GM12878 (cell line): ENCODE measurements around the gene NEUROD6. TPM values are rescaled to one million over a fixed set of nuclear protein-coding genes. Genes with fewer than 3 reads are reported as not detected.

Experiments
- ATAC-seq: fragments of 200-7000 bp; cut with Tn5 transposase; 3 replicates; pipeline ENCODE4 v1.9.1; 2020; ENCODE audit warnings: mild to moderate bottlenecking, moderate library complexity
- BruUV-seq: library from RNA; stranded (reverse); fragments of 400-500 nt; replicated peaks from 2 replicates; lab custom pipeline; 2021; lab: Mats Ljungman, UMichigan
- CTCF ChIA-PET: fragments of 300-600 bp; sonication (Branson Sonifier 250); formaldehyde crosslinking; extraction: SDS; loops from one replicate; lab custom pipeline; 2021; ENCODE audit warnings: inconsistent platforms; lab: Yijun Ruan, JAX
- POLR2A ChIA-PET: fragments of 350-600 bp; formaldehyde crosslinking; extraction: SDS; loops from one replicate; lab custom pipeline; 2021; ENCODE audit warnings: inconsistent platforms; lab: Charles Lee
- RAD21 ChIA-PET: fragments of 300-600 bp; sonication (Branson Sonifier 250); formaldehyde crosslinking; loops from one replicate; lab custom pipeline; 2023; ENCODE audit warnings: antibody characterized with exemption; ENCODE audit not compliant: unreplicated experiment; lab: Charles Lee
- SMC1A ChIA-PET: fragments of 300-600 bp; sonication (Branson Sonifier 250); formaldehyde crosslinking; loops from one replicate; lab custom pipeline; 2023; ENCODE audit not compliant: unreplicated experiment, uncharacterized antibody; lab: Charles Lee
- DNase-seq: peaks from one replicate; pipeline ENCODE4 v3.0.0-alpha.2; 2011; ENCODE audit warnings: low read depth, low spot score
- FAIRE-seq: peaks from 3 replicates; lab custom pipeline; 2011; peaks lifted over from hg19 to GRCh38; lab: Jason Lieb, UNC
- H2AFZ ChIP-seq: 2 replicates; pipeline ENCODE4 v1.6.0; 2011; ENCODE audit warnings: low read depth, low read length, control low read depth; ENCODE audit not compliant: control insufficient read depth
- H3K27ac ChIP-seq: 2 replicates; pipeline ENCODE4 v1.5.1; 2011; ENCODE audit warnings: control low read depth; ENCODE audit not compliant: control insufficient read depth, insufficient read depth
- H3K27me3 ChIP-seq, 2 experiments: replicated peaks in 1 of 2; 2 replicates each; pipeline versions ENCODE4 v1.6.0 to v1.6.1; 2011; ENCODE audit warnings: low read length in 1 of 2; ENCODE audit not compliant: control insufficient read depth in 2 of 2, insufficient read depth in 2 of 2
- H3K36me3 ChIP-seq, 2 experiments: 2 replicates each; pipeline ENCODE4 v1.5.1; 2011; ENCODE audit warnings: low read length in 1 of 2; ENCODE audit not compliant: control insufficient read depth in 2 of 2, insufficient read depth in 2 of 2
- H3K4me1 ChIP-seq: 2 replicates; pipeline ENCODE4 v1.6.1; 2011; ENCODE audit warnings: mild to moderate bottlenecking, low read length, moderate library complexity, mixed read lengths; ENCODE audit not compliant: control insufficient read depth, insufficient read depth
- H3K4me2 ChIP-seq: 2 replicates; pipeline ENCODE4 v1.6.0; 2011; ENCODE audit warnings: control low read depth; ENCODE audit not compliant: control insufficient read depth, insufficient read depth
- H3K4me3 ChIP-seq: fragments of 200-600 bp; sonication (generic); 2 replicates; pipeline ENCODE4 v1.5.1; 2016
- H3K79me2 ChIP-seq: 2 replicates; pipeline ENCODE4 v1.6.0; 2011; ENCODE audit warnings: low read length; ENCODE audit not compliant: control insufficient read depth, insufficient read depth
- H3K9ac ChIP-seq: 2 replicates; pipeline ENCODE4 v1.8.0; 2011; ENCODE audit warnings: low read length, control low read depth, mixed read lengths; ENCODE audit not compliant: control insufficient read depth, insufficient read depth
- H3K9me3 ChIP-seq: replicated peaks from 3 replicates; pipeline ENCODE4 v1.5.1; 2011; ENCODE audit warnings: mild to moderate bottlenecking, low read length; ENCODE audit not compliant: control insufficient read depth, insufficient read depth
- H4K20me1 ChIP-seq: 2 replicates; pipeline ENCODE4 v1.6.0; 2011; ENCODE audit not compliant: control insufficient read depth, insufficient read depth
- EED ChIP-seq: sonication (generic); IDR thresholded peaks from 2 replicates; pipeline ENCODE4 v1.6.1; 2016; ENCODE audit warnings: antibody characterized with exemption, low read depth
- HCFC1 ChIP-seq: fragments of 150-350 bp; IDR thresholded peaks from 2 replicates; pipeline ENCODE4 v1.6.1; 2014; ENCODE audit warnings: low read length
- IRF4 ChIP-seq: IDR thresholded peaks from 2 replicates; pipeline ENCODE4 v1.6.1; 2011; ENCODE audit warnings: low read depth, low read length
- KAT2A ChIP-seq: conservative IDR thresholded peaks from 2 replicates; pipeline ENCODE4 v1.6.1; 2011; ENCODE audit warnings: low read depth, low read length; ENCODE audit not compliant: control insufficient read depth
- NFYA ChIP-seq: IDR thresholded peaks from 2 replicates; pipeline ENCODE4 v1.6.1; 2011; ENCODE audit warnings: low read depth, mild to moderate bottlenecking, low read length, improper control_type of control experiment, borderline replicate concordance
- NRF1 ChIP-seq: conservative IDR thresholded peaks from 2 replicates; pipeline ENCODE4 v1.6.1; 2011; ENCODE audit warnings: mild to moderate bottlenecking, low read depth, low read length, improper control_type of control experiment
- SIN3A ChIP-seq: IDR thresholded peaks from 2 replicates; pipeline ENCODE4 v1.6.1; 2012; ENCODE audit warnings: low read depth, low read length, improper control_type of control experiment
- SMARCA5 ChIP-seq: fragments of 450-650 bp; IDR thresholded peaks from 2 replicates; pipeline ENCODE4 v1.6.1; 2017; ENCODE audit warnings: mild to moderate bottlenecking
- SMC3 ChIP-seq: IDR thresholded peaks from 2 replicates; pipeline ENCODE4 v1.6.1; 2011; ENCODE audit warnings: low read length, improper control_type of control experiment, borderline replicate concordance
- TCF3 ChIP-seq: IDR thresholded peaks from 2 replicates; pipeline ENCODE4 v1.6.1; 2012; ENCODE audit warnings: low read depth, mild to moderate bottlenecking, low read length, borderline replicate concordance; ENCODE audit not compliant: insufficient read depth
- WGBS: methylation state at CpG from one replicate; pipeline ENCODE4 v1.1.6; 2016; ENCODE audit warnings: low lambda C conversion rate; ENCODE audit not compliant: insufficient replicate concordance, insufficient coverage; ENCODE audit errors: missing lambda C conversion rate; 5-methylcytosine and 5-hydroxymethylcytosine counted together
- in situ Hi-C: fragments of 300-500 bp; cut with MboI; formaldehyde crosslinking; loops from 9 replicates; pipeline ENCODE4 v1.14.3; 2018; ENCODE audit warnings: mixed read lengths
- intact Hi-C: fragments of 100-400 bp; cut with micrococcal nuclease; formaldehyde crosslinking; loops from one replicate; pipeline ENCODE4 v1.14.2; 2022; ENCODE audit not compliant: unreplicated experiment
- polyA plus RNA-seq, 11 experiments: library from polyadenylated mRNA; depleted of rRNA in 4 of 11; unstranded in 6 of 11; stranded (reverse) in 5 of 11; fragments of >200 nt; fragmentation: Nextera tagmentation in 4 of 11; fragmentation: Illumina TruSeq in 1 of 11; extraction: Ambion mirVana in 4 of 11; extraction: Trizol in 1 of 11; gene quantifications; 1 replicate in 1 of 11; 2 replicates in 10 of 11; pipeline versions ENCODE4 v1.2.1 to v1.2.3, GENCODE V29; 2011 to 2016; ENCODE audit warnings: inconsistent platforms in 2 of 11, missing spikeins in 2 of 11, low read depth in 1 of 11
- total RNA-seq, 4 experiments: library from RNA; depleted of rRNA in 3 of 4; stranded (reverse); fragments of >200 nt in 3 of 4; fragmentation: Illumina TruSeq in 1 of 4; extraction: Trizol in 1 of 4; gene quantifications; 2 replicates each; pipeline versions ENCODE4 v1.2.1 to v1.2.3, GENCODE V29; 2013 to 2021
- TF ChIP-seq, protein P1 (sequence below): IDR thresholded peaks from 2 replicates; pipeline ENCODE4 v1.6.1; 2012; ENCODE audit warnings: mild to moderate bottlenecking, low read depth, low read length
- TF ChIP-seq, protein P2 (sequence below): fragments of 450-650 bp; formaldehyde crosslinking; IDR thresholded peaks from 2 replicates; pipeline ENCODE4 v1.5.0; 2022; ENCODE audit warnings: mild to moderate bottlenecking, missing genetic modification characterization

NEUROD6 gene
- total and polyA plus RNA-seq, 10 of the 15 experiments (the other 5 are each of a cell fraction or from before 2014, with no cell fraction given), result not detected

DNA sequence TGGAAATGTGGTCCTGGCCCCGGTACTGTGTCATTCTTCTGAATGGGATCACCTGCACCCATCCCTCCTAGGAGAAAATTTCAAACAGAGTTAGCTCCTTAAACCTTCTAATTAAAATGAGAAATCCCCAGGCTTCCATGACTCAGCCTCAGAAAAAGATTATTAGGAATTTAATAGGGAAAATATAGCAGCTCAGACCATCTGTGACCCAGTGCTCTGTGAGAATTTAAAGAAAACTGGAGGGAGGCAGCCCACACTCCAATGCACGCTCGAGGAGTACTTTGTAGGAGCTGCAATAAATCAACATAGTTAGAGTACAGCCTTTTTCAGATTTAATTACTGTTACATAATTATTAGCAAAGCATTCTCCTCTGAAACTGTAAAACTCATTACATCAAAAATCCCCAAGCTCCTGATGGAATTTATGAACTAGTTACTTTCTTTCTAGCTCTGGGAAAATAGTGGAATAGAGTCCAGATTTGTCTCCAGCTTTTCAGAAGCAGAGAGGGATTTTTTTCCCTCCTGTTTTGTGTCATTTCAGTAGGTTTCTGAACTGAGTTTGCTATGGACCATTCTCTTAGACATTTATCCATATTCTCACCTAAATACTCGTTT, 30.1 kb downstream of the NEUROD6 start:
- no TSS peak for BruUV-seq
- ChIA-PET CTCF (interaction anchor here (1.9 kb wide), 1 partner anchor 13 kb away, joined by 5 read pairs; no protein-coding TSS in a partner anchor), POLR2A (no interaction called here), RAD21 (no interaction called here)
- H3K27me3 ChIP-seq, result peaks cover 0 to 4% of the 10 kb centered on the region in 2 experiments; a peak in 1 of 4 replicates
- H3K36me3 ChIP-seq, result no peaks in the 10 kb centered on the region
- in situ Hi-C loops, result no loop called here
- DNase-seq (no peak), FAIRE-seq (no peak), ATAC-seq (no peak)
- 0% methylated on average over 4 of the region's 4 CpGs for WGBS
- H3K27ac ChIP-seq, result no peak overlapping the region
- no peaks in the 10 kb centered on the region for H3K9me3 ChIP-seq
- H2AFZ ChIP-seq, result no peak overlapping the region
- no peak overlapping the region for H3K4me3 ChIP-seq
- no peaks in the 10 kb centered on the region for H3K4me1 ChIP-seq
- intact Hi-C loops, result no loop called here
- no peak overlapping the region for H3K9ac ChIP-seq
- H4K20me1 ChIP-seq, result no peaks in the 10 kb centered on the region
- H3K79me2 ChIP-seq, result no peaks in the 10 kb centered on the region
- TF ChIP-seq KAT2A (no peak), TCF3 (no peak), HCFC1 (no peak), EED (no peak), IRF4 (no peak), SMARCA5 (no peak), NFYA (no peak), SMC3 (no peak), NRF1 (no peak), SIN3A (no peak)
- TF ChIP-seq, protein P1, sequence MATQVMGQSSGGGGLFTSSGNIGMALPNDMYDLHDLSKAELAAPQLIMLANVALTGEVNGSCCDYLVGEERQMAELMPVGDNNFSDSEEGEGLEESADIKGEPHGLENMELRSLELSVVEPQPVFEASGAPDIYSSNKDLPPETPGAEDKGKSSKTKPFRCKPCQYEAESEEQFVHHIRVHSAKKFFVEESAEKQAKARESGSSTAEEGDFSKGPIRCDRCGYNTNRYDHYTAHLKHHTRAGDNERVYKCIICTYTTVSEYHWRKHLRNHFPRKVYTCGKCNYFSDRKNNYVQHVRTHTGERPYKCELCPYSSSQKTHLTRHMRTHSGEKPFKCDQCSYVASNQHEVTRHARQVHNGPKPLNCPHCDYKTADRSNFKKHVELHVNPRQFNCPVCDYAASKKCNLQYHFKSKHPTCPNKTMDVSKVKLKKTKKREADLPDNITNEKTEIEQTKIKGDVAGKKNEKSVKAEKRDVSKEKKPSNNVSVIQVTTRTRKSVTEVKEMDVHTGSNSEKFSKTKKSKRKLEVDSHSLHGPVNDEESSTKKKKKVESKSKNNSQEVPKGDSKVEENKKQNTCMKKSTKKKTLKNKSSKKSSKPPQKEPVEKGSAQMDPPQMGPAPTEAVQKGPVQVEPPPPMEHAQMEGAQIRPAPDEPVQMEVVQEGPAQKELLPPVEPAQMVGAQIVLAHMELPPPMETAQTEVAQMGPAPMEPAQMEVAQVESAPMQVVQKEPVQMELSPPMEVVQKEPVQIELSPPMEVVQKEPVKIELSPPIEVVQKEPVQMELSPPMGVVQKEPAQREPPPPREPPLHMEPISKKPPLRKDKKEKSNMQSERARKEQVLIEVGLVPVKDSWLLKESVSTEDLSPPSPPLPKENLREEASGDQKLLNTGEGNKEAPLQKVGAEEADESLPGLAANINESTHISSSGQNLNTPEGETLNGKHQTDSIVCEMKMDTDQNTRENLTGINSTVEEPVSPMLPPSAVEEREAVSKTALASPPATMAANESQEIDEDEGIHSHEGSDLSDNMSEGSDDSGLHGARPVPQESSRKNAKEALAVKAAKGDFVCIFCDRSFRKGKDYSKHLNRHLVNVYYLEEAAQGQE, result no peak
- TF ChIP-seq, protein P2, sequence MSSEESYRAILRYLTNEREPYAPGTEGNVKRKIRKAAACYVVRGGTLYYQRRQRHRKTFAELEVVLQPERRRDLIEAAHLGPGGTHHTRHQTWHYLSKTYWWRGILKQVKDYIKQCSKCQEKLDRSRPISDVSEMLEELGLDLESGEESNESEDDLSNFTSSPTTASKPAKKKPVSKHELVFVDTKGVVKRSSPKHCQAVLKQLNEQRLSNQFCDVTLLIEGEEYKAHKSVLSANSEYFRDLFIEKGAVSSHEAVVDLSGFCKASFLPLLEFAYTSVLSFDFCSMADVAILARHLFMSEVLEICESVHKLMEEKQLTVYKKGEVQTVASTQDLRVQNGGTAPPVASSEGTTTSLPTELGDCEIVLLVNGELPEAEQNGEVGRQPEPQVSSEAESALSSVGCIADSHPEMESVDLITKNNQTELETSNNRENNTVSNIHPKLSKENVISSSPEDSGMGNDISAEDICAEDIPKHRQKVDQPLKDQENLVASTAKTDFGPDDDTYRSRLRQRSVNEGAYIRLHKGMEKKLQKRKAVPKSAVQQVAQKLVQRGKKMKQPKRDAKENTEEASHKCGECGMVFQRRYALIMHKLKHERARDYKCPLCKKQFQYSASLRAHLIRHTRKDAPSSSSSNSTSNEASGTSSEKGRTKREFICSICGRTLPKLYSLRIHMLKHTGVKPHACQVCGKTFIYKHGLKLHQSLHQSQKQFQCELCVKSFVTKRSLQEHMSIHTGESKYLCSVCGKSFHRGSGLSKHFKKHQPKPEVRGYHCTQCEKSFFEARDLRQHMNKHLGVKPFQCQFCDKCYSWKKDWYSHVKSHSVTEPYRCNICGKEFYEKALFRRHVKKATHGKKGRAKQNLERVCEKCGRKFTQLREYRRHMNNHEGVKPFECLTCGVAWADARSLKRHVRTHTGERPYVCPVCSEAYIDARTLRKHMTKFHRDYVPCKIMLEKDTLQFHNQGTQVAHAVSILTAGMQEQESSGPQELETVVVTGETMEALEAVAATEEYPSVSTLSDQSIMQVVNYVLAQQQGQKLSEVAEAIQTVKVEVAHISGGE (CRISPR knock-in tag), result no peak
- TF ChIP-seq, all 136 proteins: peak for 0
- SMC1A ChIA-PET, result interaction anchor here (0.8 kb wide), 1 partner anchor 13 kb away, joined by 3 read pairs; no protein-coding TSS in a partner anchor
- no peak overlapping the region for H3K4me2 ChIP-seq
